WI38 (cell line): ENCODE measurements around the gene EDEM3.

Experiments
- H3K4me3 ChIP-seq: 2 replicates; pipeline ENCODE4 v1.5.1; 2011; ENCODE audit warnings: low read depth, mild to moderate bottlenecking, control low read depth, low read length
- TF ChIP-seq, protein P1 (sequence below): IDR thresholded peaks from 2 replicates; pipeline ENCODE4 v1.5.1; 2012; ENCODE audit warnings: low read depth, mild to moderate bottlenecking, control low read depth, low read length

The EDEM3 gene

GRCh38 chr1:184739070-184739469, 15.6 kb downstream of the EDEM3 start:
- no peak overlapping the region for H3K4me3 ChIP-seq
- TF ChIP-seq, protein P1, sequence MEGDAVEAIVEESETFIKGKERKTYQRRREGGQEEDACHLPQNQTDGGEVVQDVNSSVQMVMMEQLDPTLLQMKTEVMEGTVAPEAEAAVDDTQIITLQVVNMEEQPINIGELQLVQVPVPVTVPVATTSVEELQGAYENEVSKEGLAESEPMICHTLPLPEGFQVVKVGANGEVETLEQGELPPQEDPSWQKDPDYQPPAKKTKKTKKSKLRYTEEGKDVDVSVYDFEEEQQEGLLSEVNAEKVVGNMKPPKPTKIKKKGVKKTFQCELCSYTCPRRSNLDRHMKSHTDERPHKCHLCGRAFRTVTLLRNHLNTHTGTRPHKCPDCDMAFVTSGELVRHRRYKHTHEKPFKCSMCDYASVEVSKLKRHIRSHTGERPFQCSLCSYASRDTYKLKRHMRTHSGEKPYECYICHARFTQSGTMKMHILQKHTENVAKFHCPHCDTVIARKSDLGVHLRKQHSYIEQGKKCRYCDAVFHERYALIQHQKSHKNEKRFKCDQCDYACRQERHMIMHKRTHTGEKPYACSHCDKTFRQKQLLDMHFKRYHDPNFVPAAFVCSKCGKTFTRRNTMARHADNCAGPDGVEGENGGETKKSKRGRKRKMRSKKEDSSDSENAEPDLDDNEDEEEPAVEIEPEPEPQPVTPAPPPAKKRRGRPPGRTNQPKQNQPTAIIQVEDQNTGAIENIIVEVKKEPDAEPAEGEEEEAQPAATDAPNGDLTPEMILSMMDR, result no peak

DNA sequence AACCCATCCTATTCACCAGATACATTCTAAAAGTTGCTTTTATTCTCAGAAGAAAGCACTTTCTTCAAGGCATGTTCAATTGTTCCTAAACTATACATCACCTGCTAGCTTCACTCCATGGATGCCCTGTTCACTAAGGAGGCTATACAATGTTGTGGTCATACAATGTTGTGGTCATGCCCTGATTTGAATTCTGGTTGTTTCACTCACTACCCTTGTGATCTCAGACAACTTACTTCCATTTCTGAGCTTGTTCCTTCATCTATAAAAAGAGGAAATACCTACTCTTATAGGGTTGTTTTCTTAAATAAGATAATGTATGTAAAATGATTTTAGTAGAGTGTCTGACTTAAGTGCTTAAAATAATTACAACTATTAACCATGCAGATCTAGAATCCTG, 19.7 kb downstream of the EDEM3 start:
- no peak overlapping the region for H3K4me3 ChIP-seq
- TF ChIP-seq, protein P1, result no peak

DNA sequence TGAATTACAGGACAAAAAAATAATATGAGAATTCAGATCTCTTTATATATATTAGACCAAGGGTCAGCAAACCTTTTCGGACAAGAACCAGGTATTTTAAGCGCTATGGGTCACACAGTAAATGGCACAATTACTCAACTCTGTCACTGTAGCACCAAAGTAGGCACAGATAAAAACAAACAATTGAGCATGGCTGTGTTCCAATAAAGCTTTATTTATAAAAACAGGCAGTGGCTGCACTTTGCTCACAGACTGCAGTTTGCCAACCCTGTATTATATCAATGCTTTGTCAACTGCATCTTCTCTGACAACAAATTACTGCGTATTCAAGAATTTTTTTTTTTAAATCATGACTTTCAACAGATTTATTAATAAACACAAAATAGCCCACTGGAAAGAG, 29.8 kb downstream of the EDEM3 start:
- no peak overlapping the region for H3K4me3 ChIP-seq
- TF ChIP-seq, protein P1, result no peak

DNA sequence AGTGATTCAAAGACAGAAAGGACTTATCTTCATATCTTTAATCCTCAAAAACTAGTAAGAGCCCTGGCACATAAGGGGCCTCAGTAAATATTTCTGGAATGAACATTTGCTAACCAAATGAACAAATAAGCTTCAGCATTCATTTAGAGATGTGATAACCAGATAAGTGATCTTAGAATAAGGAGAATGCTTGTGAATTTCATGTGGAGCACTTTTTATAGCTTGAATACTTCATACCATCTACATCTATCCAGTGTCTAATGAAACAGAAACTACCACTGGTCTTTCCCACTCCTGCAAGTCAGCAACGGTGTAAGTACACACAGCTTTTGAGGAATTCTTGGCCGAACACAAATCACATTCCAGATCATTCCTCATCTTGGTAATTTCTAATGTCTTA, 38.5 kb downstream of the EDEM3 start:
- no peak overlapping the region for H3K4me3 ChIP-seq
- TF ChIP-seq, protein P1, result no peak

DNA sequence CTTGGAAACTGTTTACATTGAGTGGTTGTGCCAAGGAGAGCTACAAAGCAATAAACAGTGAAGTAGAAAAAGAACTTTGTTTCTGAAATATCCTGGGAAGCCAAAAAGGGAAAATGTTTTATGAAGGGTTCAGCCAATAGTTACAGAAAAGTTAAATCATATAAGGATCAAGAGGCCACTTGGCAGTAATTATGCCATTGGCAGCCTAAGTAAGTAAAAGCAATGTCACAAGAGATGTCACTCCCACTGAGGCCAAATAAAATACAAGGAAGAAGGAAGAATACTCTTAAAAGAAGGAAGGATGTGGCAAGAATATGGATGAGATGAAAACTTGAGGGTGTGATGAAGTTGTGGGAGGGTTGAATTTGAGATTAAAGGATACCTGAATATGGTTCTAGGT, 45.2 kb downstream of the EDEM3 start:
- no peak overlapping the region for H3K4me3 ChIP-seq
- TF ChIP-seq, protein P1, result no peak

DNA sequence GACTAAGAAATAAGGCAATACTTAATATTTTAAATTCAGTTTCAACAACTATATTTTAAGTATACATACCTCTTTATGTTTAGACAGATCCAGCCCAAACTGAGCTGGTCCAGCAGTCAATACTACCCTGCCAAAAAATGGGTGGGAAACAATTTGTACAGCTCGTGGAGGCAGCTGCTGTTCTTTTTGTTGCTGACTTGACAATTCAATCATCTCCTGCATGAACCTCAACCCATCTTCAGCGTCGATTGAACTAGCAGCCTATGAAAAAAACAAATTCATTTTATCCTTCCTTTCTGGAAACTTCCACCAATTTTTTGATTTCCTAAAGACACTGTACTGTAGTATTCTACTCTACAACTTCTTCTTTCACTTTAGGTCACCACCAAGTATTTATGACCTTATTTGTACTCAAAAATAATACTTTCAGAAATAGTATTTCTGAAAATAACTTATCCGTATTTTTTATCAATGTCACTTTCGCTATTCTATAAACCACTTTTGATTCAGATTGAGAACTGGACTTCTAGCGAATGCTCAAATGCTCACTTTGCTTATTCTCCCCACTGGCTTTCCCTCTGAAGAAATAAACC, 46.5 kb downstream of the EDEM3 start:
- TF ChIP-seq, protein P1, result no peak
- H3K4me3 ChIP-seq, result no peak overlapping the region

DNA sequence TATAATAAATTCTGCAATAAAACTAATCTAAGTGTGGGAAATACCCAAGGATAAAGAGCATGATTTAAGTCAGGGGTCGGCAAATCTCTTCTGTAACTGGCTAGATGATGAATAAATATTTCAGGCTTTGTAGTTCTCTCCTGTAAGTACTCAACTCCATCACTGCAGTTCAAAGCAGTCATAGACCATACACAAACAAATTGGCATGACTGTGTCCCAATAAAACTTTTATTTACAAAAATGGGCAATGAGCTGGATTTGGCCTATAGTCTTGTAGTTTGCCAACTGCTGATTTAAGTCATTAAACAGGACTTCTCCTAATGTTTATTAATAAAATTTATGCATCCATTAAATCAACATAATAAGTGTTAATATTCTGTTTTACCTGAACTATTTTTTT, 49.4 kb downstream of the EDEM3 start:
- TF ChIP-seq, protein P1, result no peak
- H3K4me3 ChIP-seq, result no peak overlapping the region
